OCI-LY3 (cell line): ENCODE data around the gene HOXA4.

Experiments
- CTCF ChIP-seq: fragments of 200-600, 300-600 bp; sonication (generic); IDR thresholded peaks from 2 replicates; pipeline ENCODE4 v1.5.1; 2014; ENCODE audit warnings: antibody characterized with exemption, low read length, low read depth
- EZH2phosphoT487 ChIP-seq: fragments of 200-600 bp; shearing (Covaris generic); IDR thresholded peaks from 2 replicates; pipeline ENCODE4 v1.6.1; 2018; ENCODE audit warnings: antibody characterized with exemption, mixed run types, low read depth

DNA sequence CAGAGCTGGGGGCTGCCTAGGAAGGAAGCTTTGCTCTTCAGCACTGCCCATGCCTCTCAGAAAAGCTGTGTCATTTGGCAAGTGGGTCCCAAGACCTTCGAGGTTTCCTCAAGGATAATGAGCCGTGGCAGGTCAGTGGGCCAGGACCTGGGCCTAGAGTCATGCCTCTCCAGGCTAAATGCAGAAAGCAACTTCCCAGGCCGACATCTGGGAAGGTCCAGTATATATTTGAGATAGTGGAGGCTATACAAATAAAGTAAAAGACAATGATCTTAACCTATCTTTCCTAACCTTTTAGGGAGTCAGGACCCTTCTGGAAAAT, 45.9 kb upstream of the HOXA4 start:
- TF ChIP-seq CTCF (no peak), EZH2phosphoT487 (no peak)
